Pancreas (tissue), 10 donors: ENCODE data around the gene IL1RAPL2. TPM values are rescaled to one million over a fixed set of nuclear protein-coding genes. Genes with fewer than 3 reads are reported as not detected.
"Not testable (repeated sequence)": the region's sequence is repeated elsewhere in the genome, so short reads cannot be mapped to it uniquely, and the experiment has no call there.

Experiments
- ATAC-seq, 4 donors: fragments of 200-7000 bp; cut with Tn5 transposase; one replicate each; pipeline versions ENCODE4 v1.8.0 to v1.9.1; 2020; ENCODE audit warnings: mild to moderate bottlenecking in 4 of 4, moderate library complexity in 4 of 4
- DNase-seq, 6 donors: peaks; one replicate each; pipeline ENCODE4 v3.0.0-alpha.2; 2020
- FAIRE-seq: peaks from 2 replicates; lab custom pipeline; 2012; peaks lifted over from hg19 to GRCh38; lab: Jason Lieb, UNC
- H3K27ac ChIP-seq, 4 donors: fragments of 200-600 bp; sonication (generic); 1 replicate in 3 of 4; 2 replicates in 1 of 4; pipeline versions ENCODE4 v1.5.0 to v1.8.0; 2020
- H3K27me3 ChIP-seq, 4 donors: fragments of 200-600 bp; one replicate each; pipeline ENCODE4 v1.8.0; 2021
- H3K36me3 ChIP-seq, 3 donors: fragments of 200-600 bp; sonication (generic) in 1 of 3; one replicate each; pipeline versions ENCODE4 v1.5.0 to v1.8.0; 2020 to 2021
- H3K4me1 ChIP-seq, 3 donors: fragments of 200-600 bp; one replicate each; pipeline ENCODE4 v1.8.0; 2021
- H3K4me3 ChIP-seq, 4 donors: fragments of 200-600 bp; sonication (generic) in 2 of 4; one replicate each; pipeline versions ENCODE4 v1.5.0 to v1.8.0; 2020 to 2021
- H3K9me3 ChIP-seq, 4 donors: fragments of 200-600 bp; one replicate each; pipeline ENCODE4 v1.8.0; 2021
- CTCF ChIP-seq, 4 donors: fragments of 200-600 bp; sonication (generic) in 3 of 4; IDR thresholded peaks; one replicate each; pipeline versions ENCODE4 v1.5.0 to v1.8.0; 2021; ENCODE audit warnings: antibody characterized with exemption in 4 of 4
- WGBS, 2 donors: extraction: QIAGEN DNeasy Blood & Tissue Kit; methylation state at CpG; one replicate each; pipeline ENCODE4 v1.1.7; 2013; 5-methylcytosine and 5-hydroxymethylcytosine counted together
- intact Hi-C, 3 donors: fragments of 100-400 bp; cut with DNase I; formaldehyde crosslinking; loops; one replicate each; pipeline versions ENCODE4 v1.11.1 to v1.14.2; 2022
- polyA plus RNA-seq, 2 donors: library from polyadenylated mRNA; stranded (reverse); fragments of 200-250 nt; gene quantifications; one replicate each; pipeline ENCODE4 v1.2.3, GENCODE V29; 2013
- total RNA-seq, 6 donors: library from RNA; stranded (reverse); fragmentation: NEBNext Ultra II Directional in 4 of 6; extraction: Animal tissue kit (Norgen Biotek cat#: 25700) in 4 of 6; gene quantifications; one replicate each; pipeline versions ENCODE4 v1.2.1 to v1.2.4, GENCODE V29; 2021 to 2023
- donor health status: healthy with polysubstance abuse.
- donor health status: DM: no; HTN: no; CAD: no; lungs with moderate emphysema.
- donor health status: DM: no; HTN: no; CAD: no.
- donor health status: control.
- donor health status: control.
- donor health status: Bipolar disorder and iron deficiency.
- donor health status: DM: yes; HTN: yes; CAD: no.
- donor health status: DM: no; HTN: no; CAD: no.
- donor health status: DM: no; HTN: no; CAD: no.
- donor health status: DM: yes; HTN: yes; CAD: no.

Gene IL1RAPL2
- total and polyA plus RNA-seq, 8 donors, result 0.09 TPM; not detected in 7

DNA sequence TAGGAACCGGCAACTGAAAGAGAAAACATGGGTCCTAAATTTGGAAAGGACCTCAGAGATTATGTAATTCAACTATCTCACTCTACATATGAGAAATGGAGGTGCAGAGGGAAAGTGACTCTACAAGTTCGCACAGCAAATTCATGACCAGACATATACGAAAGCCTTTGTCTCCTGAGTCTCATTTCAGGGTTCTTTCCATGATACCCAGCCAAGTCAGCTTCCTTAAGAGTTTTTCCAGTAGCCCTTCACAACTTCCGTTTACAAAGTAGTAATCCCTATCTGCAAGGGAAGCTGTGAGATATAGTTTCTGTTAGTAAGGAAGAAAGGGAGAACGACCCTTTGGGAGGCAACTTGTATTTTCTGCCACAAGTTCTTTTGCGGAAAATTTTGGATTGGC, 543.9 kb downstream of the IL1RAPL2 start:
- FAIRE-seq, result no peak

GRCh38 chrX:105114554-105115130, 548.6 kb downstream of the IL1RAPL2 start:
- intact Hi-C loops, result no loop called here
- DNase-seq, result no peak
- Histone ChIP-seq H3K36me3 (no peaks in the 10 kb centered on the region), H3K27ac (no peak overlapping the region), H3K4me3 (no peak overlapping the region), H3K4me1 (no peaks in the 10 kb centered on the region), H3K27me3 (peaks cover 0 to 7% (median 0%) of the 10 kb centered on the region in 4 donors), H3K9me3 (no peaks in the 10 kb centered on the region)
- no peak for ATAC-seq
- TF ChIP-seq CTCF (IDR thresholded peaks at IDR 0.05), result no peak
- no peak for FAIRE-seq
- 74 to 75% methylated on average over 3 of the region's 3 CpGs for whole genome bisulfite sequencing, 2 donors

More for the DNA sequence above, 543.9 kb downstream of the IL1RAPL2 start:
- no peak overlapping the region for H3K27ac ChIP-seq
- H3K9me3 ChIP-seq, result no peaks in the 10 kb centered on the region
- intact Hi-C loops, result no loop called here
- no peaks in the 10 kb centered on the region for H3K27me3 ChIP-seq
- no peaks in the 10 kb centered on the region for H3K4me1 ChIP-seq
- no peak overlapping the region for H3K4me3 ChIP-seq
- WGBS, 2 donors, result 72 to 76% methylated on average over 6 of the region's 6 CpGs
- DNase-seq (no peak), ATAC-seq (no peak)
- H3K36me3 ChIP-seq, result no peaks in the 10 kb centered on the region
- TF ChIP-seq CTCF (IDR thresholded peaks at IDR 0.05), result no peak

DNA sequence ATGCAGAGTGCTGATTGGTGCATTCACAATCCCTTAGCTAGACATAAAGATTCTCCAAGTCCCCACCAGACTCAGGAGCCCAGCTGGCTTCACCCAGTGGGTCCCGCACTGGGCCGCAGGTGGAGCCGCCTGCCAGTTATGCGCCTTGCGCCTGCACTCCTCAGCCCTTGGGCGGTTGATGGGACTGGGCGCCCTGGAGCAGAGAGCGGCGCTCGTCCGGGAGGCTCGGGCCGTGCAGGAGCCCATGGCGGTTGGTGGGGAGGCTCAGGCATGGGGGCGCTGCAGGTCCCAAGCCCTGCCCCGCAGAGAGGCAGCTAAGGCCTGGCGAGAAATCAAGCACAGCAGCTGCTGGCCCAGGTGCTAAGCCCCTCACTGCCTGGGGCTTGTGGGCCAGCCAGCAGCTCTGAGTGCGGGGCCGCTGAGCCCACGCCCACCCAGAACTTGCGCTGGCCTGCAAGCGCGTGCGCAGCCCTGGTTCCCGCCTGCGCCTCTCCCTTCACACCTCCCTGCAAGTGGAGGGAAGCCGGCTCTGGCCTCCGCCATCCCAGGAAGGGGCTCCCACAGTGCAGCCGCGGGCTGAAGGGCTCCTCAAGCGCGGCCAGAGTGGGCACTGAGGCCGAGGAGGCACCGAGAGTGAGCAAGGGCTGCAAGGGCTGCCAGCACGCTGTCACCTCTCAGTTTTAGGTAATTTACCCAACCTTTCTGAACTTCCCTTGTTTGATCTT, 549.8 kb downstream of the IL1RAPL2 start:
- H3K4me1 ChIP-seq, ATAC-seq, H3K4me3 ChIP-seq, H3K36me3 ChIP-seq, H3K27ac ChIP-seq, H3K9me3 ChIP-seq, intact Hi-C loops, H3K27me3 ChIP-seq, FAIRE-seq: not testable (repeated sequence)
- peak in 3 of 6 donors; percentile 6 to 59 (median 41) for DNase-seq
- WGBS, 2 donors, result 87 to 89% methylated on average over 33 to 35 of the region's 35 CpGs

- Histone ChIP-seq H3K9me3 (no peaks in the 10 kb centered on the region), H3K27ac (no peak overlapping the region), H3K4me3 (no peak overlapping the region), H3K36me3 (no peaks in the 10 kb centered on the region), H3K27me3 (peaks cover 0 to 7% (median 0%) of the 10 kb centered on the region in 4 donors), H3K4me1 (no peaks in the 10 kb centered on the region)
- DNase-seq (no peak), ATAC-seq (no peak), FAIRE-seq (no peak)
- no peak for TF ChIP-seq CTCF (IDR thresholded peaks at IDR 0.05)
- 37 to 39% methylated on average over 1 of the region's 1 CpG for WGBS, 2 donors
- intact Hi-C loops, result no loop called here
These were observed 550.5 kb downstream of the IL1RAPL2 start for GRCh38 chrX:105116486-105116885.

DNA sequence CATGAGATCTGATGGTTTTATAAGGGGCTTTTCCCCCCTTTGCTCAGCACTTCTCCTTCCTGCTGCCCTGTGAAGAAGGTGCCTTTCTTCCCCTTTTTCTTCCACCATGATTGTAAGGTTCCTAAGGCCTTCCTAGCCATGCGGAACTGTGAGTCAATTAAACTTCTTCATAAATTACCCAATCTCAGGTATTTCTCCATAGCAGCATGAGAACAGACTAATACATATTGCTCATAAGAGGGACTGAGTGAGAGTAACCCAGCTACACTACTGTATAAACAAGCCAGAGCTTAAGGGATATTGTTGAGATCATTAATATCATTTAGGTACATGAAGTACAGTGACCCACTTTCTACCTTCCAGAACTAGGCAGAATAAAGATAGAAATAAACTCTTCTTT, 551.6 kb downstream of the IL1RAPL2 start:
- H3K36me3 ChIP-seq, result no peaks in the 10 kb centered on the region
- no peaks in the 10 kb centered on the region for H3K9me3 ChIP-seq
- intact Hi-C loops, result no loop called here
- DNase-seq (no peak), ATAC-seq (no peak), FAIRE-seq (no peak)
- no peak for TF ChIP-seq CTCF (IDR thresholded peaks at IDR 0.05)
- H3K27ac ChIP-seq, result no peak overlapping the region
- 75 to 87% methylated on average over 1 of the region's 1 CpG for WGBS, 2 donors
- peaks cover 0 to 7% (median 0%) of the 10 kb centered on the region in 4 donors for H3K27me3 ChIP-seq
- no peaks in the 10 kb centered on the region for H3K4me1 ChIP-seq
- H3K4me3 ChIP-seq, result no peak overlapping the region
